K562 (cell line): ENCODE results near the gene MYL5. TPM values are rescaled to one million over a fixed set of nuclear protein-coding genes. Genes with fewer than 3 reads are reported as not detected.

ENCODE experiments used
- ATF1 ChIP-seq, 2 experiments: fragments of 450-650 bp in 1 of 2; IDR thresholded peaks; 2 replicates each; pipeline ENCODE4 v1.6.1; 2016; ENCODE audit warnings: missing compliant biosample characterization in 1 of 2, missing genetic modification characterization in 1 of 2
- ERF ChIP-seq: fragments of 450-650 bp; formaldehyde crosslinking; IDR thresholded peaks from 2 replicates; pipeline ENCODE4 v1.4.0; 2020; ENCODE audit warnings: mild to moderate bottlenecking, mixed read lengths
- KAT8 ChIP-seq: fragments of 450-650 bp; IDR thresholded peaks from 2 replicates; pipeline ENCODE4 v1.6.1; 2016; ENCODE audit warnings: low read depth, mild to moderate bottlenecking
- KLF6 ChIP-seq: fragments of 250-450 bp; sonication (Bioruptor Pico); IDR thresholded peaks from 2 replicates; pipeline ENCODE4 v1.4.0; 2020; ENCODE audit warnings: mild to moderate bottlenecking, moderate library complexity, borderline replicate concordance
- NFIX ChIP-seq: fragments of 250-450 bp; sonication (Bioruptor Pico); IDR thresholded peaks from 2 replicates; pipeline ENCODE4 v1.4.0; 2020; ENCODE audit warnings: low read depth, mild to moderate bottlenecking, moderate library complexity
- SMARCA5 ChIP-seq: fragments of 450-650 bp; IDR thresholded peaks from 2 replicates; pipeline ENCODE4 v1.6.1; 2016
- THRA ChIP-seq: fragments of 450-650 bp; IDR thresholded peaks from 2 replicates; pipeline ENCODE4 v1.6.1; 2017; ENCODE audit warnings: mild to moderate bottlenecking, moderate library complexity
- THRB ChIP-seq: fragments of 450-650 bp; formaldehyde crosslinking; conservative IDR thresholded peaks from 2 replicates; pipeline ENCODE4 v1.4.0; 2022; ENCODE audit warnings: mild to moderate bottlenecking, missing genetic modification characterization
- ZC3H11A ChIP-seq: IDR thresholded peaks from 2 replicates; pipeline ENCODE4 v1.6.1; 2012; ENCODE audit warnings: low read depth, low read length, improper control_type of control experiment
- ZNF699 ChIP-seq: fragments of 250-450 bp; sonication (Bioruptor Pico); IDR thresholded peaks from 2 replicates; pipeline ENCODE4 v1.8.0; 2021; ENCODE audit warnings: mild to moderate bottlenecking, moderate library complexity; ENCODE audit not compliant: insufficient replicate concordance
- ZNF830 ChIP-seq: fragments of 250-450 bp; sonication (Bioruptor Pico); IDR thresholded peaks from 2 replicates; pipeline ENCODE4 v1.5.0; 2021; ENCODE audit warnings: mild to moderate bottlenecking
- polyA plus RNA-seq, 8 experiments: library from polyadenylated mRNA; depleted of rRNA in 4 of 8; stranded (reverse) in 5 of 8; unstranded in 3 of 8; fragments of >200 nt; fragmentation: Nextera tagmentation in 2 of 8; fragmentation: Illumina TruSeq in 1 of 8; extraction: Ambion mirVana in 2 of 8; extraction: Trizol in 1 of 8; gene quantifications; 2 replicates each; pipeline versions ENCODE4 v1.2.1 to v1.2.3, GENCODE V29; 2011 to 2014; ENCODE audit warnings: inconsistent platforms in 1 of 8, missing spikeins in 1 of 8
- total RNA-seq, 7 experiments: library from RNA; depleted of rRNA in 6 of 7; stranded (reverse); fragments of >200 nt in 6 of 7; fragmentation: Illumina TruSeq in 2 of 7; extraction: Trizol in 2 of 7; gene quantifications; 2 replicates each; pipeline versions ENCODE4 v1.2.1 to v1.2.3, GENCODE V29; 2011 to 2021; ENCODE audit warnings: low replicate concordance in 1 of 7
- TF ChIP-seq, protein P1 (sequence below): IDR thresholded peaks from 3 replicates; pipeline ENCODE4 v1.6.1; 2011; ENCODE audit warnings: borderline replicate concordance, mild to moderate bottlenecking, moderate library complexity; ENCODE audit not compliant: insufficient read length; ENCODE audit errors: extremely low read depth
- TF ChIP-seq, protein P2 (sequence below), 2 experiments: fragments of 450-650 bp; IDR thresholded peaks; 2 replicates each; pipeline ENCODE4 v1.6.1; 2016
- TF ChIP-seq, protein P3 (sequence below): fragments of 450-650 bp; IDR thresholded peaks from 2 replicates; pipeline ENCODE4 v1.6.1; 2018; ENCODE audit warnings: mild to moderate bottlenecking, low read depth; ENCODE audit not compliant: partially characterized antibody
- TF ChIP-seq, protein P4 (sequence below): fragments of 250-450 bp; sonication (Bioruptor Pico); IDR thresholded peaks from 2 replicates; pipeline ENCODE4 v1.4.0; 2020; ENCODE audit warnings: mild to moderate bottlenecking, moderate library complexity
- TF ChIP-seq, protein P5 (sequence below): fragments of 250-450 bp; sonication (Bioruptor Pico); IDR thresholded peaks from 2 replicates; pipeline ENCODE4 v1.5.0; 2022; ENCODE audit warnings: mild to moderate bottlenecking

The MYL5 gene
- total and polyA plus RNA-seq, 9 of the 15 experiments (the other 6 are each of a cell fraction or from before 2014, with no cell fraction given), result 1.4 to 10.0 (median 4.1) TPM

DNA sequence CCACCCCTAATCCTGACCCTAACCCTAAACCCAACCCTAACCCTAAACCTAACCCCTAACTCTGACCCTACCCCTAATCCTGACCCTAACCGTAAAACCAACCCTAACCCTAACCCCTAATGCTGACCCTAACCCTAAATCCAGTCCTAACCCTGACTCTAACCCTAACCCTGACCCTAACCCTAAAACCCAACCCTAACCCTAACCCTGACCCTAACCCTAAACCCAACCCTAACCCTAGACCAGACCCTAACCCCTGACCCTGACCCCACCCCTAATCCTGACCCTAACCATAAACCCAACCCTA is 30.6 kb downstream of the MYL5 start (continued):
- TF ChIP-seq ATF1 (CRISPR knock-in tag; IDR thresholded peaks at IDR 0.05) (no peak), ATF1 (tag; IDR thresholded peaks at IDR 0.05) (no peak), ZNF699 (CRISPR knock-in tag) (no peak), ZC3H11A (no peak), KAT8 (no peak), SMARCA5 (peak; percentile 52; the same call in 1 of the 2 replicates), ERF (CRISPR knock-in tag) (no peak), THRA (no peak), THRB (peak; percentile 80), KLF6 (no peak), NFIX (CRISPR knock-in tag) (no peak), ZNF830 (no peak)
- TF ChIP-seq, protein P1, sequence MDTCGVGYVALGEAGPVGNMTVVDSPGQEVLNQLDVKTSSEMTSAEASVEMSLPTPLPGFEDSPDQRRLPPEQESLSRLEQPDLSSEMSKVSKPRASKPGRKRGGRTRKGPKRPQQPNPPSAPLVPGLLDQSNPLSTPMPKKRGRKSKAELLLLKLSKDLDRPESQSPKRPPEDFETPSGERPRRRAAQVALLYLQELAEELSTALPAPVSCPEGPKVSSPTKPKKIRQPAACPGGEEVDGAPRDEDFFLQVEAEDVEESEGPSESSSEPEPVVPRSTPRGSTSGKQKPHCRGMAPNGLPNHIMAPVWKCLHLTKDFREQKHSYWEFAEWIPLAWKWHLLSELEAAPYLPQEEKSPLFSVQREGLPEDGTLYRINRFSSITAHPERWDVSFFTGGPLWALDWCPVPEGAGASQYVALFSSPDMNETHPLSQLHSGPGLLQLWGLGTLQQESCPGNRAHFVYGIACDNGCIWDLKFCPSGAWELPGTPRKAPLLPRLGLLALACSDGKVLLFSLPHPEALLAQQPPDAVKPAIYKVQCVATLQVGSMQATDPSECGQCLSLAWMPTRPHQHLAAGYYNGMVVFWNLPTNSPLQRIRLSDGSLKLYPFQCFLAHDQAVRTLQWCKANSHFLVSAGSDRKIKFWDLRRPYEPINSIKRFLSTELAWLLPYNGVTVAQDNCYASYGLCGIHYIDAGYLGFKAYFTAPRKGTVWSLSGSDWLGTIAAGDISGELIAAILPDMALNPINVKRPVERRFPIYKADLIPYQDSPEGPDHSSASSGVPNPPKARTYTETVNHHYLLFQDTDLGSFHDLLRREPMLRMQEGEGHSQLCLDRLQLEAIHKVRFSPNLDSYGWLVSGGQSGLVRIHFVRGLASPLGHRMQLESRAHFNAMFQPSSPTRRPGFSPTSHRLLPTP, result no peak
- TF ChIP-seq, protein P2, sequence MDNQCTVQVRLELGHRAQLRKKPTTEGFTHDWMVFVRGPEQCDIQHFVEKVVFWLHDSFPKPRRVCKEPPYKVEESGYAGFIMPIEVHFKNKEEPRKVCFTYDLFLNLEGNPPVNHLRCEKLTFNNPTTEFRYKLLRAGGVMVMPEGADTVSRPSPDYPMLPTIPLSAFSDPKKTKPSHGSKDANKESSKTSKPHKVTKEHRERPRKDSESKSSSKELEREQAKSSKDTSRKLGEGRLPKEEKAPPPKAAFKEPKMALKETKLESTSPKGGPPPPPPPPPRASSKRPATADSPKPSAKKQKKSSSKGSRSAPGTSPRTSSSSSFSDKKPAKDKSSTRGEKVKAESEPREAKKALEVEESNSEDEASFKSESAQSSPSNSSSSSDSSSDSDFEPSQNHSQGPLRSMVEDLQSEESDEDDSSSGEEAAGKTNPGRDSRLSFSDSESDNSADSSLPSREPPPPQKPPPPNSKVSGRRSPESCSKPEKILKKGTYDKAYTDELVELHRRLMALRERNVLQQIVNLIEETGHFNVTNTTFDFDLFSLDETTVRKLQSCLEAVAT (IDR thresholded peaks at IDR 0.05), result peak in 1 of 2 experiments; percentile 73; a peak in 1 of 4 replicates
- TF ChIP-seq, protein P3, sequence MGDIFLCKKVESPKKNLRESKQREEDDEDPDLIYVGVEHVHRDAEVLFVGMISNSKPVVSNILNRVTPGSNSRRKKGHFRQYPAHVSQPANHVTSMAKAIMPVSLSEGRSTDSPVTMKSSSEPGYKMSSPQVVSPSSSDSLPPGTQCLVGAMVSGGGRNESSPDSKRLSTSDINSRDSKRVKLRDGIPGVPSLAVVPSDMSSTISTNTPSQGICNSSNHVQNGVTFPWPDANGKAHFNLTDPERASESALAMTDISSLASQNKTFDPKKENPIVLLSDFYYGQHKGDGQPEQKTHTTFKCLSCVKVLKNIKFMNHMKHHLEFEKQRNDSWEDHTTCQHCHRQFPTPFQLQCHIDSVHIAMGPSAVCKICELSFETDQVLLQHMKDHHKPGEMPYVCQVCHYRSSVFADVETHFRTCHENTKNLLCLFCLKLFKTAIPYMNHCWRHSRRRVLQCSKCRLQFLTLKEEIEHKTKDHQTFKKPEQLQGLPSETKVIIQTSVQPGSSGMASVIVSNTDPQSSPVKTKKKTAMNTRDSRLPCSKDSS, result peak; percentile 42
- TF ChIP-seq, protein P4, sequence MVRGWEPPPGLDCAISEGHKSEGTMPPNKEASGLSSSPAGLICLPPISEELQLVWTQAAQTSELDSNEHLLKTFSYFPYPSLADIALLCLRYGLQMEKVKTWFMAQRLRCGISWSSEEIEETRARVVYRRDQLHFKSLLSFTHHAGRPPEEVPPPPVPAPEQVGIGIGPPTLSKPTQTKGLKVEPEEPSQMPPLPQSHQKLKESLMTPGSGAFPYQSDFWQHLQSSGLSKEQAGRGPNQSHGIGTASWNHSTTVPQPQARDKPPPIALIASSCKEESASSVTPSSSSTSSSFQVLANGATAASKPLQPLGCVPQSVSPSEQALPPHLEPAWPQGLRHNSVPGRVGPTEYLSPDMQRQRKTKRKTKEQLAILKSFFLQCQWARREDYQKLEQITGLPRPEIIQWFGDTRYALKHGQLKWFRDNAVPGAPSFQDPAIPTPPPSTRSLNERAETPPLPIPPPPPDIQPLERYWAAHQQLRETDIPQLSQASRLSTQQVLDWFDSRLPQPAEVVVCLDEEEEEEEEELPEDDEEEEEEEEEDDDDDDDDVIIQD (CRISPR knock-in tag), result no peak
- TF ChIP-seq, protein P5, sequence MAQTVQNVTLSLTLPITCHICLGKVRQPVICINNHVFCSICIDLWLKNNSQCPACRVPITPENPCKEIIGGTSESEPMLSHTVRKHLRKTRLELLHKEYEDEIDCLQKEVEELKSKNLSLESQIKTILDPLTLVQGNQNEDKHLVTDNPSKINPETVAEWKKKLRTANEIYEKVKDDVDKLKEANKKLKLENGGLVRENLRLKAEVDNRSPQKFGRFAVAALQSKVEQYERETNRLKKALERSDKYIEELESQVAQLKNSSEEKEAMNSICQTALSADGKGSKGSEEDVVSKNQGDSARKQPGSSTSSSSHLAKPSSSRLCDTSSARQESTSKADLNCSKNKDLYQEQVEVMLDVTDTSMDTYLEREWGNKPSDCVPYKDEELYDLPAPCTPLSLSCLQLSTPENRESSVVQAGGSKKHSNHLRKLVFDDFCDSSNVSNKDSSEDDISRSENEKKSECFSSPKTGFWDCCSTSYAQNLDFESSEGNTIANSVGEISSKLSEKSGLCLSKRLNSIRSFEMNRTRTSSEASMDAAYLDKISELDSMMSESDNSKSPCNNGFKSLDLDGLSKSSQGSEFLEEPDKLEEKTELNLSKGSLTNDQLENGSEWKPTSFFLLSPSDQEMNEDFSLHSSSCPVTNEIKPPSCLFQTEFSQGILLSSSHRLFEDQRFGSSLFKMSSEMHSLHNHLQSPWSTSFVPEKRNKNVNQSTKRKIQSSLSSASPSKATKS (CRISPR knock-in tag), result no peak
